C4-2B (cell line): ENCODE measurements around the gene AACS.

Experiments used
- ZFX ChIP-seq: fragments of 450-650 bp; IDR thresholded peaks from 2 replicates; pipeline ENCODE4 v1.6.1; 2017
- TF ChIP-seq, protein P1 (sequence below): fragments of 450-650 bp; conservative IDR thresholded peaks from 2 replicates; pipeline ENCODE4 v1.5.1; 2017; ENCODE audit warnings: mild to moderate bottlenecking

GRCh38 chr12:125148316-125148715 lies 83.1 kb downstream of the AACS start:
- TF ChIP-seq, protein P1, sequence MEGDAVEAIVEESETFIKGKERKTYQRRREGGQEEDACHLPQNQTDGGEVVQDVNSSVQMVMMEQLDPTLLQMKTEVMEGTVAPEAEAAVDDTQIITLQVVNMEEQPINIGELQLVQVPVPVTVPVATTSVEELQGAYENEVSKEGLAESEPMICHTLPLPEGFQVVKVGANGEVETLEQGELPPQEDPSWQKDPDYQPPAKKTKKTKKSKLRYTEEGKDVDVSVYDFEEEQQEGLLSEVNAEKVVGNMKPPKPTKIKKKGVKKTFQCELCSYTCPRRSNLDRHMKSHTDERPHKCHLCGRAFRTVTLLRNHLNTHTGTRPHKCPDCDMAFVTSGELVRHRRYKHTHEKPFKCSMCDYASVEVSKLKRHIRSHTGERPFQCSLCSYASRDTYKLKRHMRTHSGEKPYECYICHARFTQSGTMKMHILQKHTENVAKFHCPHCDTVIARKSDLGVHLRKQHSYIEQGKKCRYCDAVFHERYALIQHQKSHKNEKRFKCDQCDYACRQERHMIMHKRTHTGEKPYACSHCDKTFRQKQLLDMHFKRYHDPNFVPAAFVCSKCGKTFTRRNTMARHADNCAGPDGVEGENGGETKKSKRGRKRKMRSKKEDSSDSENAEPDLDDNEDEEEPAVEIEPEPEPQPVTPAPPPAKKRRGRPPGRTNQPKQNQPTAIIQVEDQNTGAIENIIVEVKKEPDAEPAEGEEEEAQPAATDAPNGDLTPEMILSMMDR: no peak
- no peak for TF ChIP-seq ZFX
